ENCODE results near the gene SCARB2. TPM values are rescaled to one million over a fixed set of nuclear protein-coding genes. Genes with fewer than 3 reads are reported as not detected.

Gene SCARB2
- total and polyA plus RNA-seq, 2 experiments from 2014 or later = 17.7 to 41.0 TPM

DNA sequence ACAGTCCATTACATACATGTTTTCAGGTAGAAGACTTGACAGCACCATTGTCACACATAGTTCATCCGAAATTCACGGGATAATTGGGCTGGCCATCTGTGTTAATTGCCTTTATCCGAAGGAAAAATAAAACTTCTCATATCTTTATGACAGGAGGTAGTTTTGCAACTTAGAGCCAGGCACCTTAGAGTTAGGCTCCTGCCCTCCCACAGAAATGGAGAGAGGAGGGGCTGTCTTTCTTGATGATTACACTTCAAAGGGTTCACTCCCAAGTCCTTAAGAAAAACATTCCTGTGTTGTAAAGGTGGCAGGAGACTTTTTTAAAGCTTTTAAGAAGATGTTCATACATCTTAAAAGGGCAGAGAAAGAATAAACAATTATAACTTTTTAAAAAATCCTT is 10.5 kb upstream of the SCARB2 start:
- Mint-ChIP-seq H3K27me3 (ENCODE audit: insufficient read depth, low read depth, poor library complexity) (peaks cover 7% of the 10 kb centered on the region), H3K27ac (no peak overlapping the region), H3K4me1 (peaks cover 2% of the 10 kb centered on the region; the same call in 1 of the 3 replicates), H3K36me3 (ENCODE audit: low read depth) (peaks cover 27% of the 10 kb centered on the region), H3K4me3 (no peak overlapping the region), H3K9me3 (peaks cover 27% of the 10 kb centered on the region)
- H3K4me3 ChIP-seq = no peak overlapping the region
- H3K27me3 ChIP-seq (ENCODE audit: insufficient read depth) = no peaks in the 10 kb centered on the region
- H3F3A ChIP-seq (replicated peaks; ENCODE audit: low read depth) = no peaks in the 10 kb centered on the region
- TF ChIP-seq STAT1 (IDR thresholded peaks at IDR 0.05; ENCODE audit: unreplicated experiment) = no peak
- TF ChIP-seq CREB1 (CRISPR knock-in tag; IDR thresholded peaks at IDR 0.05; ENCODE audit: low read depth) = no peak
- TF ChIP-seq, protein P1, sequence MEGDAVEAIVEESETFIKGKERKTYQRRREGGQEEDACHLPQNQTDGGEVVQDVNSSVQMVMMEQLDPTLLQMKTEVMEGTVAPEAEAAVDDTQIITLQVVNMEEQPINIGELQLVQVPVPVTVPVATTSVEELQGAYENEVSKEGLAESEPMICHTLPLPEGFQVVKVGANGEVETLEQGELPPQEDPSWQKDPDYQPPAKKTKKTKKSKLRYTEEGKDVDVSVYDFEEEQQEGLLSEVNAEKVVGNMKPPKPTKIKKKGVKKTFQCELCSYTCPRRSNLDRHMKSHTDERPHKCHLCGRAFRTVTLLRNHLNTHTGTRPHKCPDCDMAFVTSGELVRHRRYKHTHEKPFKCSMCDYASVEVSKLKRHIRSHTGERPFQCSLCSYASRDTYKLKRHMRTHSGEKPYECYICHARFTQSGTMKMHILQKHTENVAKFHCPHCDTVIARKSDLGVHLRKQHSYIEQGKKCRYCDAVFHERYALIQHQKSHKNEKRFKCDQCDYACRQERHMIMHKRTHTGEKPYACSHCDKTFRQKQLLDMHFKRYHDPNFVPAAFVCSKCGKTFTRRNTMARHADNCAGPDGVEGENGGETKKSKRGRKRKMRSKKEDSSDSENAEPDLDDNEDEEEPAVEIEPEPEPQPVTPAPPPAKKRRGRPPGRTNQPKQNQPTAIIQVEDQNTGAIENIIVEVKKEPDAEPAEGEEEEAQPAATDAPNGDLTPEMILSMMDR (conservative IDR thresholded peaks at IDR 0.05; ENCODE audit: low read depth in 2 of 2) = no peak
- TF ChIP-seq, protein P2, sequence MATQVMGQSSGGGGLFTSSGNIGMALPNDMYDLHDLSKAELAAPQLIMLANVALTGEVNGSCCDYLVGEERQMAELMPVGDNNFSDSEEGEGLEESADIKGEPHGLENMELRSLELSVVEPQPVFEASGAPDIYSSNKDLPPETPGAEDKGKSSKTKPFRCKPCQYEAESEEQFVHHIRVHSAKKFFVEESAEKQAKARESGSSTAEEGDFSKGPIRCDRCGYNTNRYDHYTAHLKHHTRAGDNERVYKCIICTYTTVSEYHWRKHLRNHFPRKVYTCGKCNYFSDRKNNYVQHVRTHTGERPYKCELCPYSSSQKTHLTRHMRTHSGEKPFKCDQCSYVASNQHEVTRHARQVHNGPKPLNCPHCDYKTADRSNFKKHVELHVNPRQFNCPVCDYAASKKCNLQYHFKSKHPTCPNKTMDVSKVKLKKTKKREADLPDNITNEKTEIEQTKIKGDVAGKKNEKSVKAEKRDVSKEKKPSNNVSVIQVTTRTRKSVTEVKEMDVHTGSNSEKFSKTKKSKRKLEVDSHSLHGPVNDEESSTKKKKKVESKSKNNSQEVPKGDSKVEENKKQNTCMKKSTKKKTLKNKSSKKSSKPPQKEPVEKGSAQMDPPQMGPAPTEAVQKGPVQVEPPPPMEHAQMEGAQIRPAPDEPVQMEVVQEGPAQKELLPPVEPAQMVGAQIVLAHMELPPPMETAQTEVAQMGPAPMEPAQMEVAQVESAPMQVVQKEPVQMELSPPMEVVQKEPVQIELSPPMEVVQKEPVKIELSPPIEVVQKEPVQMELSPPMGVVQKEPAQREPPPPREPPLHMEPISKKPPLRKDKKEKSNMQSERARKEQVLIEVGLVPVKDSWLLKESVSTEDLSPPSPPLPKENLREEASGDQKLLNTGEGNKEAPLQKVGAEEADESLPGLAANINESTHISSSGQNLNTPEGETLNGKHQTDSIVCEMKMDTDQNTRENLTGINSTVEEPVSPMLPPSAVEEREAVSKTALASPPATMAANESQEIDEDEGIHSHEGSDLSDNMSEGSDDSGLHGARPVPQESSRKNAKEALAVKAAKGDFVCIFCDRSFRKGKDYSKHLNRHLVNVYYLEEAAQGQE (IDR thresholded peaks at IDR 0.05; ENCODE audit: unreplicated experiment) = no peak
- TF ChIP-seq, protein P3, sequence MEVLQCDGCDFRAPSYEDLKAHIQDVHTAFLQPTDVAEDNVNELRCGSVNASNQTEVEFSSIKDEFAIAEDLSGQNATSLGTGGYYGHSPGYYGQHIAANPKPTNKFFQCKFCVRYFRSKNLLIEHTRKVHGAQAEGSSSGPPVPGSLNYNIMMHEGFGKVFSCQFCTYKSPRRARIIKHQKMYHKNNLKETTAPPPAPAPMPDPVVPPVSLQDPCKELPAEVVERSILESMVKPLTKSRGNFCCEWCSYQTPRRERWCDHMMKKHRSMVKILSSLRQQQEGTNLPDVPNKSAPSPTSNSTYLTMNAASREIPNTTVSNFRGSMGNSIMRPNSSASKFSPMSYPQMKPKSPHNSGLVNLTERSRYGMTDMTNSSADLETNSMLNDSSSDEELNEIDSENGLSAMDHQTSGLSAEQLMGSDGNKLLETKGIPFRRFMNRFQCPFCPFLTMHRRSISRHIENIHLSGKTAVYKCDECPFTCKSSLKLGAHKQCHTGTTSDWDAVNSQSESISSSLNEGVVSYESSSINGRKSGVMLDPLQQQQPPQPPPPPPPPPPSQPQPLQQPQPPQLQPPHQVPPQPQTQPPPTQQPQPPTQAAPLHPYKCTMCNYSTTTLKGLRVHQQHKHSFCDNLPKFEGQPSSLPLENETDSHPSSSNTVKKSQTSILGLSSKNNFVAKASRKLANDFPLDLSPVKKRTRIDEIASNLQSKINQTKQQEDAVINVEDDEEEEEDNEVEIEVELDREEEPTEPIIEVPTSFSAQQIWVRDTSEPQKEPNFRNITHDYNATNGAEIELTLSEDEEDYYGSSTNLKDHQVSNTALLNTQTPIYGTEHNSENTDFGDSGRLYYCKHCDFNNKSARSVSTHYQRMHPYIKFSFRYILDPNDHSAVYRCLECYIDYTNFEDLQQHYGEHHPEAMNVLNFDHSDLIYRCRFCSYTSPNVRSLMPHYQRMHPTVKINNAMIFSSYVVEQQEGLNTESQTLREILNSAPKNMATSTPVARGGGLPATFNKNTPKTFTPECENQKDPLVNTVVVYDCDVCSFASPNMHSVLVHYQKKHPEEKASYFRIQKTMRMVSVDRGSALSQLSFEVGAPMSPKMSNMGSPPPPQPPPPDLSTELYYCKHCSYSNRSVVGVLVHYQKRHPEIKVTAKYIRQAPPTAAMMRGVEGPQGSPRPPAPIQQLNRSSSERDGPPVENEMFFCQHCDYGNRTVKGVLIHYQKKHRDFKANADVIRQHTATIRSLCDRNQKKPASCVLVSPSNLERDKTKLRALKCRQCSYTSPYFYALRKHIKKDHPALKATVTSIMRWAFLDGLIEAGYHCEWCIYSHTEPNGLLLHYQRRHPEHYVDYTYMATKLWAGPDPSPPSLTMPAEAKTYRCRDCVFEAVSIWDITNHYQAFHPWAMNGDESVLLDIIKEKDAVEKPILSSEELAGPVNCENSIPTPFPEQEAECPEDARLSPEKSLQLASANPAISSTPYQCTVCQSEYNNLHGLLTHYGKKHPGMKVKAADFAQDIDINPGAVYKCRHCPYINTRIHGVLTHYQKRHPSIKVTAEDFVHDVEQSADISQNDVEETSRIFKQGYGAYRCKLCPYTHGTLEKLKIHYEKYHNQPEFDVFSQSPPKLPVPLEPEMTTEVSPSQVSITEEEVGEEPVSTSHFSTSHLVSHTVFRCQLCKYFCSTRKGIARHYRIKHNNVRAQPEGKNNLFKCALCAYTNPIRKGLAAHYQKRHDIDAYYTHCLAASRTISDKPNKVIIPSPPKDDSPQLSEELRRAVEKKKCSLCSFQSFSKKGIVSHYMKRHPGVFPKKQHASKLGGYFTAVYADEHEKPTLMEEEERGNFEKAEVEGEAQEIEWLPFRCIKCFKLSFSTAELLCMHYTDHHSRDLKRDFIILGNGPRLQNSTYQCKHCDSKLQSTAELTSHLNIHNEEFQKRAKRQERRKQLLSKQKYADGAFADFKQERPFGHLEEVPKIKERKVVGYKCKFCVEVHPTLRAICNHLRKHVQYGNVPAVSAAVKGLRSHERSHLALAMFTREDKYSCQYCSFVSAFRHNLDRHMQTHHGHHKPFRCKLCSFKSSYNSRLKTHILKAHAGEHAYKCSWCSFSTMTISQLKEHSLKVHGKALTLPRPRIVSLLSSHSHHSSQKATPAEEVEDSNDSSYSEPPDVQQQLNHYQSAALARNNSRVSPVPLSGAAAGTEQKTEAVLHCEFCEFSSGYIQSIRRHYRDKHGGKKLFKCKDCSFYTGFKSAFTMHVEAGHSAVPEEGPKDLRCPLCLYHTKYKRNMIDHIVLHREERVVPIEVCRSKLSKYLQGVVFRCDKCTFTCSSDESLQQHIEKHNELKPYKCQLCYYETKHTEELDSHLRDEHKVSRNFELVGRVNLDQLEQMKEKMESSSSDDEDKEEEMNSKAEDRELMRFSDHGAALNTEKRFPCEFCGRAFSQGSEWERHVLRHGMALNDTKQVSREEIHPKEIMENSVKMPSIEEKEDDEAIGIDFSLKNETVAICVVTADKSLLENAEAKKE (CRISPR knock-in tag; IDR thresholded peaks at IDR 0.05) = no peak
- TF ChIP-seq NANOG (IDR thresholded peaks at IDR 0.05; ENCODE audit: borderline replicate concordance) = no peak
- TF ChIP-seq JUNB (IDR thresholded peaks at IDR 0.05; ENCODE audit: unreplicated experiment) = no peak
- no peak for TF ChIP-seq EZH2phosphoT487 (IDR thresholded peaks at IDR 0.05; ENCODE audit: unreplicated experiment)
- no peak for TF ChIP-seq EZH2 (IDR thresholded peaks at IDR 0.05; ENCODE audit: low read depth, unreplicated experiment)
- TF ChIP-seq POLR2AphosphoS5 (IDR thresholded peaks at IDR 0.05; ENCODE audit: low read depth) = no peak
- TF ChIP-seq ZNF114 (CRISPR knock-in tag; IDR thresholded peaks at IDR 0.05) = no peak
- TF ChIP-seq, protein P4, sequence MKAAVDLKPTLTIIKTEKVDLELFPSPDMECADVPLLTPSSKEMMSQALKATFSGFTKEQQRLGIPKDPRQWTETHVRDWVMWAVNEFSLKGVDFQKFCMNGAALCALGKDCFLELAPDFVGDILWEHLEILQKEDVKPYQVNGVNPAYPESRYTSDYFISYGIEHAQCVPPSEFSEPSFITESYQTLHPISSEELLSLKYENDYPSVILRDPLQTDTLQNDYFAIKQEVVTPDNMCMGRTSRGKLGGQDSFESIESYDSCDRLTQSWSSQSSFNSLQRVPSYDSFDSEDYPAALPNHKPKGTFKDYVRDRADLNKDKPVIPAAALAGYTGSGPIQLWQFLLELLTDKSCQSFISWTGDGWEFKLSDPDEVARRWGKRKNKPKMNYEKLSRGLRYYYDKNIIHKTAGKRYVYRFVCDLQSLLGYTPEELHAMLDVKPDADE (IDR thresholded peaks at IDR 0.05) = no peak
- TF ChIP-seq ZNF331 (CRISPR knock-in tag; IDR thresholded peaks at IDR 0.05; ENCODE audit: low read depth) = no peak
- H3K4me1 ChIP-seq (ENCODE audit: insufficient read depth) = no peaks in the 10 kb centered on the region; the same call in 1 of the 2 replicates
- no peak overlapping the region for H2AFZ ChIP-seq
- DNase-seq (ENCODE audit: low spot score) (no peak), ATAC-seq (no peak)
- peaks cover 7% of the 10 kb centered on the region for H4K20me1 ChIP-seq (replicated peaks; ENCODE audit: insufficient read depth)
- 0 out of 2 replicates have a peak, but pooled peaks cover 17% of the 10 kb centered on the region for H3K36me3 ChIP-seq (ENCODE audit: insufficient read depth)
- H3K4me2 ChIP-seq = no peak overlapping the region
- no peaks in the 10 kb centered on the region; the same call in 1 of the 2 replicates for H3K79me2 ChIP-seq (replicated peaks; ENCODE audit: insufficient read depth)
- H3K27ac ChIP-seq (ENCODE audit: low read depth) = no peak overlapping the region
- peaks cover 6% of the 10 kb centered on the region; the same call in 1 of the 2 replicates for H3K9me2 ChIP-seq (ENCODE audit: insufficient read depth)
